Stimulated activated CD8-positive, alpha-beta memory T cell treated with anti-CD3 and anti-CD28 coated beads, Interleukin-4, amount 100 ng/mL, for 24 hours (primary cell): ENCODE results near the gene CEBPG.
A peak's percentile ranks its signal among the peaks of the same experiment; 100 is the strongest.

ENCODE experiments used
- DNase-seq: peaks from one replicate; pipeline ENCODE4 v3.0.0-alpha.2; 2020; ENCODE audit warnings: low read depth

CEBPG gene

DNA sequence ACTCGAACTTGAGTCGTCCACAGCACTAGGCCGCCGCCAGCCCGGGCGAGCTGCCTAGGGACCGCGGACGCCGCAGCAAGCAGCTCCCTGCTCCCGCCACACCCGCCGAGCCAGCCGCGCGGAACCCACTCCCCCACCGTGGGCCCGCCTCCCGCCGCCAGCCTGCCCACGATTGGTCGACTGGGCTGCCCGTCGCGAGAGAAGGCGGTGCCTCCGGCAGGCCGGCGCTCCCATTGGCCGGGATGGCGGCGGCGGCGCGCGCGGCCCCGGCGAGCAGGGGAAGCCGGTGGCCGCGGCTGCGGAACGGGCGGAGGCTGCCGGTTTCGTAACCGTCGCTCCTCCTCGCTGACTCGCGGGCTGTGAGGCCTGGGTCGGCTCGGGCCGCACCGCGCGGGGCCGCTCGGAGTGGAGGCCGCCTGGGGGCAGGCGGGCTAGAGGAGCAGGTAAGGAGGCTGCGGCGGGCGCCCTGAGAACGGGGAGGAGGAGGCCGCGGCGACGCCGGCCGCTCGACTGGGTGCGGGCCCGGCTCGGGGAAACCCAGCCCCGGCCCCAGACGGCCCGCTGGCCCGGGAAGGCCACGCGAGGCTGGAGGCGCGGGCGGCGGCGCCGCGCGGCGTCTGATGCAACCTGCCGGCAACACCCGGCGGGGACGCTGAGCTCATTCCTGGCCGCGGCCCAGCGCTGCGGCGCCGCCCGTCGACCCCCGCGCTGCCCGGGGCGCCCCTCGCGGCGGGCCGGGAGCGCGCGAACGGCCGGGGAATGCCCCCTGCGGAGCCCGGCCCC, at the start of gene CEBPG:
TSS of gene CEBPG (plus strand) at position 257 of the 783 bp plus-strand sequence. CDS start 5,531 bp downstream, outside the sequence.
- DNase-seq: peak; percentile 87

DNA sequence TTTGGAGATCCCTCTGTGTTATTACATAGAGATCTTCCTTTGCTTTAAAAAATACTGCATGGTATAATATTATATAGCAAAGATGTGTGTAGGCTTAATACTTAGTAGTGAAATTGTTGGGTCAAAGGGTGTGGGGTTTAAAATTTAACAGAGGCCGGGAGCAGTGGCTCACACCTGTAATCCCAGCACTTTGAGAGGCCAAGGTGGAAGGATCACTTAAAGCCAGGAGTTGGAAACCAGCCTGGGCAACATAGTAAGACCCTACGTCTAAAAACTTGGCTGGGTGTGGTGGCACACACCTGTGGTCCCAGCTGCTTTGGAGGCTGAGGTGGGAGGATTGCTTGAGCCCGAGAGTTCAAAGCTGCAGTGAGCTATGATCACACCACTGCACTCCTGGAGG, 48.9 kb upstream of the CEBPG start:
- DNase-seq: no peak

DNA sequence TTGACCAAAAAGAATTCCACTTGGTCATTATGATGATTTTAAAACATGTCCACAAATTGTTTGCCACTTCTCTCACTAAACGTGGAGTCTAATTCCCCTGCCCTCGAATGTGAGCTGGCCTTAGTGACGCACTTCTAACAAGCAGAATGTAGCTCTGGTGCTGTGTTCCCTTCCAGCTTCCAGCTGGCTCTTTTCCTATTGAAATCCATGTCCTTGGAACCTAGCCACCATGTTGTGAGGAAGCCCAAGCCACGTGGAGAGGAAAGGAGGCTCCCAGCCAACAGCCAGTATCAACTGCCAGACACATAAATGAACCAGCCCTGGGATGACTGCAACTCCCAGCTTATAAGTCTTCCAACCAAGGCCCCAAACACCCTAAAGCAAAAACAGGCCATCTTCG, 47.6 kb upstream of the CEBPG start:
- DNase-seq: no peak

DNA sequence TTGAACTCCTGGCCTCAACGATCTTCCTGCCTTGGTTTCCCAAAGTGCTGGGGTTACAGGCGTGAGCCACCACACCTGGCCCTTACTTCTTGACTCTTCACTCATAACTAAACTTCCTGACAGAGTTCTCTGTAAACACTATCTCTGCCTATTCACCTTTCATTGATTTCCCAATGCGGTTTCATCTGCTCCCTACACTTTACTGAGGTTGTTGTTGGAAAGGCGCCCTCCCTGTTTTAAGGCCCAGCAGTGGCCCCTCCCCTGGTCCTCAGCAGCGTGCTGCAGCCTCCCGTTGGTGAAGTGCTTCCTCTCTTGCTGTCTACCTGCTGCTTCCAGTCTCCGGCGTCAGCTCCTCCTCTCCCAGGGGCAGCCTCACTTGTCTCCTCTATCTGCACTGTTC, 44.4 kb upstream of the CEBPG start:
- no peak for DNase-seq

DNA sequence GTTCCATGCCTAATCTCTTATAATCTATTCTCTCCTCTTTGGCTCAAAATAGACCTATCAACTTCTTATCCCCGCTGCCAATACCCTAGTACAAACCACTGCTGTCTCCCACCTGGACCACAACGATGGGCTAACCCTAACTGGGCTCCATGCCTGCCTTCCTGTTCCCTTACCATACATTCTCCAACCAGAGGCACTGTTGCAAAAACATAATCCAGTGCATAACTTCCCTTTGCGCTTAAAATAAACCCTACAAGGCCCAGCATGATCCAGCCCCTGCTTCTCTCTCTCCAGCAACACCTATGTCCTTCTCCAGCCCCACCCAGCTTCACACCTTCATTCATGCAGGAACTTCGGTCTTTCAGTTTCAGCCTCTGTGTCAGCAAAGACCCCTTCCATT, 43.8 kb upstream of the CEBPG start:
- DNase-seq: no peak

DNA sequence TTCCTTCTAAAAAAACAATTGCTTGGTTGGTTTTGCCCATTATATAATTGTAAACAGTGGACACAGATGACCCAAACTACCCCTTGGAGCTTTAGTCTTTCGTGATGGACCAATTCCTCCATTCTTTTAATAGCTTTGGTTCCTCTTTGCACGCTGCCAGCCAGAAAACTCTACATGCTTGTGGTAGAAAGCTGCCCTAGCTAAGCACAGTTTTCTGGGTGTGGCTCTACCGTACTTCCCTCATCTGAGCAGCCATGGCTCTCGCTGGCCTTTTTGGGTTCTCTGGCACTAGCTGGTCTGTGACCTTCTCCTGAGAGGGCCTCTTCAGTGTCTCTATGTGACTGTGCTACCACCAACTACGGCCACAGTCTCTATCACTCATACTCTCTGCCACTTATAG, 41.3 kb upstream of the CEBPG start:
- DNase-seq: no peak

DNA sequence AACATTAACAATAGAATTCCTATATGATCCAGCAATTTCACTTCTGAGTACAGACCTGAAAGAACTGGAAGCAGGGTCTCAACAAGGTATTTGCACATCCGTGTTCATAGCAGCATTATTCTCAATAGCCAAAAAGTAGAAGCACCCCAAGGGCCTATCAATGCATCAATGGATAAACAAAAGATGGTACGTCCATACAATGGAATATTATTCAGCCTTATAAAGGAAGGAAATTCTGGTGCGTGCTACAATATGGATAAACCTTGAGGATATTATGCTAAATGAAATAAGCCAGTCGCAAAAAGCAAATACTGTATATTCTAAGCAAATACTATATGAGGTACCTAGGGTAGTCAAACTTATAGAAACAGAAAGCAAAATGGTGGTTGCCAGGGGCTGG, 40.4 kb upstream of the CEBPG start:
- no peak for DNase-seq

DNA sequence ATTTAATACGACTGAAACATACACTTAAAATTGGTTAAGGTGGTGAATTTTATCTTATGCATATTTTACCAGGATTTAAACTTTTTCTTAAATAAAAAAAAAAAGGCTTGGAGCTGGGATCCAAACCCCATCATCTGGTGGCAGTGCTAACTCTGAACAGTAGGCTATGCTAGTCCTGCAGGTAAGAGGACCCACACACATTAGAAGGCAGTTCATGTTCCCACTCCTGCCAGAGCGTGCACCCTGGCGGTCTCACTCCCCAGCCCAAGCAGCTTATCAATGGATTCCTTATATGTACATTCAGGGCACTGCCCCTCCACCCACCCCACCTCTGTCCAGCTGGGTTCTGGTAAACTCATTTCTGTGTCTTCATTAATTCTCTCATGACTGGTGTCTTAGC, 39.9 kb upstream of the CEBPG start:
- no peak for DNase-seq

DNA sequence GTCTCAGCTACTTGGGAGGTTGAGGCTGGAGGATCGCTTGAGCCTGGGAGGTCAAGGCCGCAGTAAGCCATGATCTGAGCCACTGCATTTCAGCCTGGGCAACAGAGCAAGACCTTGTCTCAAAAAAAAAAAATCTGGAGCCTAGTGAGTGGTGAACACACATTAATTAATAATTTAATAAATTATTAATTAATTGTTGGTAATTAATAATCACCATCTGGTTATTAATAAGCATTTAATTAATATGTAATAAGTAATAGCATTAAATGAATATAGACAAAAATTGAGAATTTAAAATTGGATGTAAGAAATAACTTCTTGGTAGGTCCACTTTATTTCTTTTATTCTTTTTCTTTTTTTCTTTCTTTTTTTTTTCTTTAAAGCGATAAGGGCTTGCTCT, 39.2 kb upstream of the CEBPG start:
- DNase-seq: no peak

DNA sequence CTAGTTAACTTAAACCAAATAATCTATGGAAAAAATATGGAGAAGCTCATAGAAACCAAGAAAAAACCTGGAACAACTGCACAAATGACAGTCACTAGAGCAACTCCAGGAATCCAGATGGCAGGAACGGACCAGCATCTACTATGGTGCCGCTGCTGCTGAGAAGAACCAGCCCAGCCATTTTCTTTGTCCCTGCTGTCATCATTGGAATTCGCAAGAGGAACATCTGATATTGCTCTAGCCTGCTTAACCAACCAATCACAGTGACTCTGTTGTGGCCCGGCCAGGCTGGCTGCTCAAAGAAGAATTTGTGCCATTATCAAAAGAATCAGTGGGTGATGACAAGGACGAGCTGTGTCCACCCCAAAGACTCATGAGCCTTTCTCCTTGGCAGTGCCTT, 38.1 kb upstream of the CEBPG start:
- DNase-seq: no peak

DNA sequence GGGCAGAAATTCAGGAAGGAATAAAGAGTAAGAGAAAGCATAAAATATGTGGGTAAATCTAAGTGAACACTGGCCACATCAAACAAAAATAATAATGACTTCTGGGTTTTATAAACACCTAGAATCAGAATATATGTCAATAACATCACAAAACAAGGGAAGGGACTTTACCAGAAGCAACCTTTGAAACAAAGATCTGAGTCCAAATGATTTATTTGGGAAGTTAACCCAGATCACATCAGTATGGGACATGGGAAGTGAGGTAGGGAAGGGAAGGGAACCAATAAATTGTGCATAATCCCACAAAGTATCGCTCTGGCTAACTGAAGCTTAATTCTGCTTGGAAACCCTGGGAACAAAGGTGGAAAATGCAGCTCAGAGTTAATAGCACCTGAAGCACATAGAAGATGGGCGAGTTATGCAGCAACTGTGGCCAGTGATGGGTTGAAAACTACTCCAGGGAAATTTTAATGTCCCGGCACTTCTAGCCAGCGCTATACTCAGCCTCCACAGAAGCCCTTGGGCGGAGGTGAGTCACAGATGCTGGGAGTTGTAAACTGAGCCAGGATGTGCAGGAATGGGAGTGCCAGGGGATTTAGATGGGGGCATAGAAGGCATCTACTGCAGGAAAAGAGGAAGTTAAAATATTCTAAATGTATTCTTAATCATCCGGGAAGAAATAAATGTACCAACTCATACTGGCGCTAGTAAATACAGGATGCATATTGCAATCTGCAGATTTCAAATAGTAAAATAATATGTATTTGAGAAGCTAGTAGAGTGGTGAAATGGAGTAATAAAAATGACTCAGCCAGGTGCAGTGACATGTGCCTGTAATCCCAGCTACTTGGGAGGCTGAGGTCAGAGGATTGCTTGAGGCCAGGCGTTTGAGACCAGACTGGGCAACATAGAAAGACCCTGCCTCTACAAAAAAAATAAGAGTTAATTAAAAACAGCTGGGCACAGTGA, 34.2 kb upstream of the CEBPG start:
- DNase-seq: no peak

DNA sequence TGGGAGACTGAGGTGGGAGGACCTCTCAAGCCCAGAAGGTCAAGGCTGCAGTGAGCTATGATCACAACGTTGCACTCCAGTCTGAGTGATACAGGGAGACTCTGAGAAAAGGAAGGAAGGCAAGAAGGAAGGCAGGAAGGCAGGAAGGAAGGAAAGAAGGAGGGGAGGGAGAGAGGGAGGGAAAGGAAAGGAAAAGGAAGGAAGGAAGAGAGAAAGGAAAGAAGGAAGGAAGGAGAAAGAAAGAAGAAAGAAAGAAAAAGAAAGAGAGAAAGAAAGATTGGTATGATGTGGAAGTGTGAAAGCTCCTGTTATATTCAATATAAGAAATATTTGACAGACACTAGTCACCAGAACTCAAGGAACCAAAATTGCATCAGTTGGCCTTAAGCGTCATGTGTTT, 32.5 kb upstream of the CEBPG start:
- DNase-seq: no peak

DNA sequence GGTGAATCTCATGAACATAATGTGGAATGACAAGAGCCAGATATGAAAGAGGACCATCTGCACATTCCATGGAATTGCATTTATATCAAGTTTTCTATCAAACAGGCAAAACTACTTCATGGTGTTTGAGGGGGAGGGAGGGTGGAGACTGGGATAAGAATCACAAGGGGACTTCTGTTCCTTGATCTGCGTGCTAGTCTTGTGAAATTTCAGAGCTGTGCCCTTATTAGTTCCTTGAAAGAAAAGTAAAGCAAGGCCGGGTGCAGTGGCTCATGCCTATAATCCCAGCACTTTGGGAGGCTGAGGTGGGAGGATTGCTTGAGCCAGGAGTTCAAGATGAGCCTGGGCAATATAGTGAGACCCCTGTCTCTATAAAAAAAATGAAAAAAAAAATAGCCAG, 30.2 kb upstream of the CEBPG start:
- DNase-seq: no peak

DNA sequence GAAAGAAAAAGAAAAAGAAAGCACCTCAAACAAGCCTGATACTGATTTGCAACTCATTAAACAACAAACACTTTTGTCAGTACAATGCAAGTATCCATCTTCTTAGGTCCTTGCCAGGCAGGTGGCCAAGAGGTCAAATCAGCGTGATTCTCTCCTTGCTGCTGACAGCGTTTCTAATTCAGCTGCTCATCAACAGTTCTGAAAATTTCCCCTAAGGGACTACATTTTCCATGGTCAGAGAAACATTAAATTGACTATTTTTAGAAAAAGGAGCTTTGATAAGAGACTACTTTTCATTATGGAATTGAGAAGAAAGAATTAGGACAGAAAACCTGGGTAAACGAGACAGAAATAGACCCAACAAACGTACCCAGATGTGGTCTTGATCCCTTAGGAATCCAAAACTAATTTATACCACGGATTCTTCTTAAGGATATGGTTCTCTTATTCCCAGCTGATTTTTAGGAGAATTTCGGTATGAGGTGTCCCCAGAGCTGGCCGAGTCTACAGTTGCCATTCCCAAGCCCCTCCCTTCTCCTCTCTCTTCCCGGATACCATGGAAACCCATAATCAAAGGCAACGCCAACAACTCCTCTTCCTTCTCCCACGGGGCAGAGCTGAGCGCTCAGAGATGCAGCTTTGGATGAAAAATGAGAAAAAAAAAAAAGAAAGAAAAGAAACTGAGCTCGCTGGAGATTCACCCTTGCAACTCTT, 29.5 kb upstream of the CEBPG start:
- DNase-seq: no peak

DNA sequence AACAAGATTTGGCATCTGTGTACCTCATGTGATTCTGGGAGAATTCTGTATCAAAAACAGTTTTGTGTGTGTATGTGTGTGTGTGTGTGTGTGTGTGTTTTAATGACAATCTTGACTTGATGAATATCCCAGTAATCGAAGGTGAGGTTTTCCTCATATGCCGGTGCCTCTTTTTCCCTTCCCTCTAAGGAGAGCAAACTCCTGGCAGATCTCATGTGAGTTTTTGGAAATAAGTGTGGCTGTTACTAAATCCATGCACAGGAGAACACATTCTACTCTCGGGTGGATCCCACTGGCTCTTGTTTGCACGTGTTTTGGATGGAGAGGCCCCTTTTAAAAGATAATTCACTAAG, 29.0 kb upstream of the CEBPG start:
- DNase-seq: no peak

DNA sequence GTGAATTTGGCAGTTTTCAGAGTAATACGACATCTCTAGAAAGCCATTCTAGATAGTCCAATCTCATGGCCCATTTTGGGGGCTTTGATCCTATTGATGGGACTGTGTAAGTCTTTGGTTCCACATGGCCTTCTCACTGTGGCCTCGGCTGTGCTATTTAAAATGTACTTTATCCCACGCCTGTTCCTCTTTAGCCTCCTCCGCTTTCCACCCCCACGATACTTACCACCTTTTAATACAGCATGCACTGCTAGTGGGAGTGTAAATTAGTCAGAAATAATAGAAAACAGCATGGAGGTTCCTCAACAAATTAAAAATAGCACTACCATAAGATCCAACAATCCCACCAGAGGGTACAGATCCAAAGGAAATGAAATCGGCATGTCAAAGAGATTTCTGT, 28.3 kb upstream of the CEBPG start:
- DNase-seq: no peak

DNA sequence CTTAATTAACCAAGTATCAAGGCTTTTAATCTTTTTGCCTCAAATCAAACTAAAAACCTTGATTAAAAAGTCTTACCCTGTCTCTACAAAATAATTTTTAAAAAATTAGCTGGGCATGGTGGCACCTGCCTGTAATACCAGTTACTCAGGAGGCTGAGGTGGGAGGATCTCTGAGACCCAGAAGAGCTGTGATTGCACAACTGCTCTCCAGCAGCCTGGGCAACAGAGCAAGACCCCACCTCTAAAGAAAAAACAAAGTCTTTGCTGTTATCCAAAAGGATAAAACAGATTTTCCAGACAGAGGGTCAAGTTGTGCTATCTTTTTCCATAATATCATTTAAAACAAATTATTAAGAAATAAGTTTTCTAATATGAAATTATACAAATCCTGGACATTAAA, 26.8 kb upstream of the CEBPG start:
- DNase-seq: no peak

DNA sequence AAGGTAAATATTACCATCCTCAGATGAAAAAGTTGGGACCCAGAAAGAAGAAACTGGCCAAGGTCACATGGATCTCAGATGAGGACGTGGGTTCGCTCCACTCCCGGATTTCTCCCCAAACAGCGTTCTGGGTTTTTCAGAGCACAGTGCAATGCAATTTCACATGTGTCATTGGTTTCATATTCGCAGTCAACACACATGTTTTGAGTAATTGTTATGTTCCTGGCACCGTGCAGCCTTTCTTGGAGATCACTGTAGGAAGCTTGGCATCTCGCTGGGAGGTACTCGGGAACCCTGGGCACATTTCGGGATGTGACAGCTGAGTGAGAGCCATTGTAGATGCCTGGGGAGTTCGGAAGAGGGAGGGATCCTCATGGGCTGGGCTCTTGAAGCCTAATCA, 26.2 kb upstream of the CEBPG start:
- DNase-seq: no peak

DNA sequence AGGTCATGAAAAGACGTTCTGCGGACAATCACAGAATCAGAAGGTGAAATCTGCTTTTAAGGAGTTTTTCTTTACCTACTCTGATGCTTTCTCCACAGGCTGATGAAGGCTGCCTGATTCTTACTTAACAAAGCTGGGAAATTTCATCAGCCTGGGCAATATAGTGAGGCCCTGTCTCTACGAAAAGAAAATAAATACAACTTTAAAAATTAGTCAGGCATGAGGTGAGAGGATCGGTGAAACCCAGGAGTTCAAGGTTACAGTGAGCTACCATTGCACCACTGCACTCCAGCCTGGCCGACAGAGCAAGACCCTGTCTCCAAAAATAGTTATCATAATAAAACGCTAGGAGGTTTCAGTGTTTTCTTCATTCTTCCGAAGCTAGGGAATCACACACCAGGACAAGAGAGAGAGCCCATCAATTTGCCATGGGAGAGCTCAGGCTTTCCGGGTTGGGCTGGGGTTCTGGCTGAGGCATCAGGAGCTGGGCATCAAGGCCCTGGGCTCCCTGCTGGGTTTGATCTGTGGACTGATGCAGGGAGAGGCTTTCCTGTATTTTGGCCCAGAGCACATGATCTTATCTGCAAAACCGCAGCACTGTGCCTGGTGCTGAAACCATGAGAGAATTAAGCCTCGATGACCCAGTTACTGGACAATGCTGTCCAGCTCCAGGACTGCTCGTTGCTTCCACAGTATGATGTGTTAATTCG, 25.1 kb upstream of the CEBPG start:
- DNase-seq: no peak

DNA sequence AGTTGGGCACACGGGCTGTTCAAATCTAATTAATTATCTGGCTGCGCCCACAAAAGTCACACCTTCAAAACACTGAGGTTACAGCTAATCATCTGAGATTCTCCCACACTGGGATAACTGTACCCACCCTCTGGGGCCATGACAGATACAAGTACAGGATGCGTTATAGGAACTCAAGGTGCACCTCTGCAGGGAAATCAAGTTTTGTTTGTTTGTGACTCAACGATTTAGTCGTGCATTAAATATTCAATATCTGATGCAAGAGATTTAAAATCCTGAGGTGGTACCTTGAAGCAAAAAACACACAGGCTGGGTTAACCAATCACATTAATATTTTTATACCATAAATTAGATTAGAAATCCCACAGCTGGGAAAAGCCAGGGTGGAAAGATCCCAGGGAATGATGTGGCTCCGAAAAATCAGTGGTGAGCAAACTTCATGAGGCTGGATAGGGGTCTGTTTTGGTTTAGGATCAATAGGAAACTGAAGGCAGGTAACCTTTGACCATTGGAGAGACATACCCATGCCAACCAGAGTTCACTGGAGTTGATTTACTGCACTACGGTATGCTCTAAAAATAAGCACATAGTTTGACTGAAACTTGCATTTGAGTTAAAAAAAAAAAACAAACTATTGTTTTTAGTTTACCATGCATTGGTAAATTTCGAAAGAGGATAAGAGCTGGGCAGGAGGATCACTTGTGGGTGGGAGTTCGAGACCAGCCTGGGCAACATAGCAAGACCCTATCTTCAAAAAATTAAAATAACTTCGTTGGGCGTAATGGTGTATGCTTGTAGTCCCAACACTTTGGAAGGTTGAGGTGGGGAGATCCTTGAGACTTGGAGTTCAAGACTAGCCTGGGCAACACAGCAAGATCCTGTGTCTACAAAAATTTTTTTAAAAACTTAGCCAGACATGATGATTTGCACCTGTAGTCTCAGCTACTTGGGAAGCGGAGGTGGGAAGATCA, 23.9 kb upstream of the CEBPG start:
- DNase-seq: no peak
